Ascending aorta (tissue), 2 donors: ENCODE data around the gene IGDCC3. TPM values are rescaled to one million over a fixed set of nuclear protein-coding genes. Genes with fewer than 3 reads are reported as not detected.
"Not testable (repeated sequence)": the region's sequence is repeated elsewhere in the genome, so short reads cannot be mapped to it uniquely, and the experiment has no call there.

ENCODE experiments used
- DNase-seq, 2 donors: peaks; one replicate each; pipeline ENCODE4 v3.0.0-alpha.2; 2019; ENCODE audit warnings: low spot score in 2 of 2
- H3K27ac ChIP-seq, 2 donors: fragments of 200-600 bp; sonication (generic); one replicate each; pipeline ENCODE4 v1.5.1; 2016 to 2017; ENCODE audit warnings: mild to moderate bottlenecking in 1 of 2
- H3K27me3 ChIP-seq: fragments of 200-600 bp; sonication (generic); one replicate; pipeline ENCODE4 v1.5.1; 2017
- H3K36me3 ChIP-seq, 2 donors: fragments of 200-600 bp; sonication (generic); one replicate each; pipeline ENCODE4 v1.5.1; 2016
- H3K4me1 ChIP-seq, 2 donors: fragments of 200-600 bp; sonication (generic); one replicate each; pipeline ENCODE4 v1.5.1; 2016 to 2017; ENCODE audit warnings: mild to moderate bottlenecking in 1 of 2
- H3K4me3 ChIP-seq, 2 donors: fragments of 200-600 bp; sonication (generic); one replicate each; pipeline ENCODE4 v1.5.1; 2016 to 2017; ENCODE audit warnings: mild to moderate bottlenecking in 1 of 2
- H3K9me3 ChIP-seq, 2 donors: fragments of 200-600 bp; sonication (generic); one replicate each; pipeline ENCODE4 v1.5.1; 2016
- intact Hi-C: fragments of 100-400 bp; cut with DNase I; formaldehyde crosslinking; loops from one replicate; pipeline ENCODE4 v1.15.1; 2023
- total RNA-seq: library from RNA; depleted of rRNA; stranded (reverse); fragments of >200 nt; gene quantifications from one replicate; pipeline ENCODE4 v1.1.0, GENCODE V29; 2016
- TF ChIP-seq, protein P1 (sequence below), 3 experiments: fragments of 200-600 bp in 2 of 3; fragments of 450-650 bp in 1 of 3; sonication (generic) in 2 of 3; IDR thresholded peaks; one replicate each; pipeline ENCODE4 v1.5.1; 2016 to 2019; ENCODE audit warnings: antibody characterized with exemption in 3 of 3, mild to moderate bottlenecking in 1 of 3, moderate library complexity in 1 of 3

IGDCC3 gene
- total RNA-seq, 1 donor from 2014 or later: not detected

DNA sequence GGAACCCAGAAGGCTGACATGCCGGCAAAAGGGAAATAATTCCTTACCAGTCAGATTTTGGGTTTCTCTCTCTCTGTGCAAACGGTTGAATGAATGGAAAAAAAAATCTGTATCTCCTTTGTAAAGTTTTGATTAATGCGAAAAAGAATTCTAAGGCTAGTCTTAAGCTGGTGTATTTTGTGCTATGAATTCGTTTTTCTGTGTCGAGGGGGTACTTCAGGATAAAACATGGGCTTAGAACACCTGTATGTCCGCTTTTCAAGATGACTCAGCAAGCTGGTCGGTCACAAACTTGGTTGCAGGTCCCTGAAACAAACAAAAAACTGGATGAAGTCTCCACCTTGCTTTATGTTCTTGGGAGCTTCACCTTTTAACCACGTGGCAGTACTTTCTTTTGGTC is 28.5 kb downstream of the IGDCC3 start:
- intact Hi-C loops: no loop called here
- Histone ChIP-seq H3K27ac (no peak overlapping the region), H3K27me3 (no peaks in the 10 kb centered on the region), H3K36me3 (no peaks in the 10 kb centered on the region), H3K4me1 (no peaks in the 10 kb centered on the region), H3K9me3 (no peaks in the 10 kb centered on the region), H3K4me3 (no peak overlapping the region)
- TF ChIP-seq, protein P1, sequence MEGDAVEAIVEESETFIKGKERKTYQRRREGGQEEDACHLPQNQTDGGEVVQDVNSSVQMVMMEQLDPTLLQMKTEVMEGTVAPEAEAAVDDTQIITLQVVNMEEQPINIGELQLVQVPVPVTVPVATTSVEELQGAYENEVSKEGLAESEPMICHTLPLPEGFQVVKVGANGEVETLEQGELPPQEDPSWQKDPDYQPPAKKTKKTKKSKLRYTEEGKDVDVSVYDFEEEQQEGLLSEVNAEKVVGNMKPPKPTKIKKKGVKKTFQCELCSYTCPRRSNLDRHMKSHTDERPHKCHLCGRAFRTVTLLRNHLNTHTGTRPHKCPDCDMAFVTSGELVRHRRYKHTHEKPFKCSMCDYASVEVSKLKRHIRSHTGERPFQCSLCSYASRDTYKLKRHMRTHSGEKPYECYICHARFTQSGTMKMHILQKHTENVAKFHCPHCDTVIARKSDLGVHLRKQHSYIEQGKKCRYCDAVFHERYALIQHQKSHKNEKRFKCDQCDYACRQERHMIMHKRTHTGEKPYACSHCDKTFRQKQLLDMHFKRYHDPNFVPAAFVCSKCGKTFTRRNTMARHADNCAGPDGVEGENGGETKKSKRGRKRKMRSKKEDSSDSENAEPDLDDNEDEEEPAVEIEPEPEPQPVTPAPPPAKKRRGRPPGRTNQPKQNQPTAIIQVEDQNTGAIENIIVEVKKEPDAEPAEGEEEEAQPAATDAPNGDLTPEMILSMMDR (IDR thresholded peaks at IDR 0.05): no peak
- DNase-seq: no peak

DNA sequence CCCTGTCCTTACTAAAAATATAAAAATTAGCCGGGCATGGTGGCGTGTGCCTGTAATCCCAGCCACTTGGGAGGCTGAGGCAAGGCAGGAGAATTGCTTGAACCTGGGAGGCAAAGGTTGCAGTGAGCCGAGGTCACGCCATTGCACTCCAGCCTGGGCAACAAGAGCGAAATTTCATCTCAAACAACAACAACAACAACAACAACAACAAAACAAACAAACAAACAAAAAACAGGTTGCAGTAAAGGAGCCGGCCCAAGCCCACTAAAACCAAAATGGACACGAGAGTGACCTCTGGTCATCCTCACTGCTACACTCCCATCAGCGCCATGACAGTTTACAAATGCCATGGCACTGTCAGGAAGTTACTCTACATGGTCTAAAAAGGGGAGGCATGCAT is 30.0 kb downstream of the IGDCC3 start:
- DNase-seq, H3K27ac ChIP-seq, H3K36me3 ChIP-seq, H3K4me1 ChIP-seq, H3K4me3 ChIP-seq, H3K27me3 ChIP-seq, H3K9me3 ChIP-seq, intact Hi-C loops: not testable (repeated sequence)

DNA sequence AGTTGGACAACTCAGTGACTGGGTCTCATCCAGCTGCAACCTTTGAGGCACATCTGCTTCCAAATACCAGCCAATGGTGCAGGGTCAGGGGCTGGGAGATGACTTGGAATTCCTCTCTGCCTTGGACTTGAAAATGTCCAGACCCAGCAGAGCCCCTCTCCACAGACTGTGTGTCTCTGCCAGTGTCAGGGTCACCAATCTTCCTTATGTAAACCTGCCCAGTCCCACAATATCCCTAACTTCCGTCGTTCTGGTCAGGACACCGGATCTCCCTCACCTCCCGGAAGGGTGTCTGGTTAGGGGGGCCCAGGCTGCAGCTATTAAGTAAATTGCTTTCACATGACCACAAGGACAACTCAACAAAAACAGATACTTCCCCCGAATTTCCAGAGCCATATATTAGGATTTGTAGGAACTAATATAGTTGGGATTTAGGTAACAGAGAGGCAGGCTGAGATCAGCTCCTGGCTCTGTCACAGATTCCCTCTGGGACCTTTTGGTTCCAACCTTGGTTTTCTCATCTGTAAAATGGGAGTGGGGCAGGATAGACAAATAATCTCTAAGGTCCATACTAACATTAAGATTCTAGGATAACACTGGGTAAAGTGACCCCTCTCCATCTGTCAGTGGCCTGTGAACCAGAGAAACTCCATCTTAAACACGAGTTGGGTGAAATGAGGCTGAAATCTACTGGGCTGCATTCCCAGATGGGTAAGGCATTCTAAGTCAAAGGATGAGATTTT is 30.8 kb downstream of the IGDCC3 start:
- no peak for DNase-seq

DNA sequence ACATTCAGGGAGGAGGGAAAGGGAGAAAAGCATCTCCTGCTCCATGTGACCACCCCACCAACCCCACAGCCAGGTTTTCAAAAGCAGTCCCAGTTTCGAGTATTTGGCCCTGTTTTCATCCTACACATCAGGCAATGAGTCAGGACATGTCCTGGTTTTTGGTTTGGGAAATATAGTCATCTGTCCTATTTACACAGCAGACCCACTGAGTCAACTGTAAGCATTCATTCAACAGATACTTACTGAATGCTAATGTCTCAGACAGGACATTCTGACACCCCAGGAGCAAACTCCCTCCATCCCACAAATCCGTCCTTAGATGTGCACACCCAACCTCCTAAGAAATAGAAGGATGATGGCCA is 32.9 kb downstream of the IGDCC3 start:
- no peak for DNase-seq
- Histone ChIP-seq H3K9me3 (no peaks in the 10 kb centered on the region), H3K4me1 (no peaks in the 10 kb centered on the region), H3K36me3 (no peaks in the 10 kb centered on the region), H3K27ac (no peak overlapping the region), H3K4me3 (no peak overlapping the region), H3K27me3 (no peaks in the 10 kb centered on the region)
- intact Hi-C loops: no loop called here
- TF ChIP-seq, protein P1 (IDR thresholded peaks at IDR 0.05): no peak

More for the DNA sequence above, 30.8 kb downstream of the IGDCC3 start:
- no peak overlapping the region for H3K4me3 ChIP-seq
- H3K4me1 ChIP-seq: no peaks in the 10 kb centered on the region
- no peaks in the 10 kb centered on the region for H3K36me3 ChIP-seq
- no peaks in the 10 kb centered on the region for H3K9me3 ChIP-seq
- intact Hi-C loops: no loop called here
- no peak overlapping the region for H3K27ac ChIP-seq
- TF ChIP-seq, protein P1 (IDR thresholded peaks at IDR 0.05): no peak
- no peaks in the 10 kb centered on the region for H3K27me3 ChIP-seq

DNA sequence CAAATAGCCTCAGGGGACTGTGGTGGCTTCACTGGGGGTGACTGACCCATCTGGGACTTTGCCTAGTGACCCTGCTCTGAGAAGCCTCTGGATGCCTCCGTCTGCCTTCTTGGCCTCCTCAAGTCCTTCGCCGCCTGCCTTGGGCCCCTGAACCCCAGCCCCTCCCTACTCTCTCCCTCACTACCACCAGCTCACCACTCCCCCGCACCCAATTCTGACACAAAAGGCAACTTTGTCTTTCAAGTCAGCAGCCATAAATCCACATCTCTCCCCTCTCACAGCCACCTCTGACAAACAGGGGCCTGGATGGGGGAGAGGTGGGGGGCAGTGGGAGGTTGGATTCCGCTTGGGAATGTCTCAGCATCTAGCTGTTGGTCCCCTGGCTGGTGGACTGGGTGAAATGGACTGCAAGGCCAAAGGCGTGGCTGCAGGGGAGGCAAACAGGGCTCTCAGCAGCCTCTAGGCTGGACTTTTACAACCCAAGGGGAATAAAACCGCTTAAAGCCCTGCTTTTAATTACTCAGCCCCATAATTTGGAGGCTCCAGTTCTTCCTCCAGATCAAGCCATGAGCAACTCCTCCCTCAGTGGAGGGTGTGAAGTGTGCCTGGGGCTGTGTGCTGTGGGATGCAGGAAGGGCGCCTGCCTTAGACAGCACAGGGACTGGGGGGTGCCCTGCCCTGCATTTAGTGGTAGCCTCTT is 33.4 kb downstream of the IGDCC3 start:
- Histone ChIP-seq H3K27ac (no peak overlapping the region), H3K4me1 (no peaks in the 10 kb centered on the region), H3K4me3 (no peak overlapping the region), H3K27me3 (no peaks in the 10 kb centered on the region), H3K9me3 (no peaks in the 10 kb centered on the region), H3K36me3 (no peaks in the 10 kb centered on the region)
- TF ChIP-seq, protein P1 (IDR thresholded peaks at IDR 0.05): no peak
- no peak for DNase-seq
- intact Hi-C loops: no loop called here

DNA sequence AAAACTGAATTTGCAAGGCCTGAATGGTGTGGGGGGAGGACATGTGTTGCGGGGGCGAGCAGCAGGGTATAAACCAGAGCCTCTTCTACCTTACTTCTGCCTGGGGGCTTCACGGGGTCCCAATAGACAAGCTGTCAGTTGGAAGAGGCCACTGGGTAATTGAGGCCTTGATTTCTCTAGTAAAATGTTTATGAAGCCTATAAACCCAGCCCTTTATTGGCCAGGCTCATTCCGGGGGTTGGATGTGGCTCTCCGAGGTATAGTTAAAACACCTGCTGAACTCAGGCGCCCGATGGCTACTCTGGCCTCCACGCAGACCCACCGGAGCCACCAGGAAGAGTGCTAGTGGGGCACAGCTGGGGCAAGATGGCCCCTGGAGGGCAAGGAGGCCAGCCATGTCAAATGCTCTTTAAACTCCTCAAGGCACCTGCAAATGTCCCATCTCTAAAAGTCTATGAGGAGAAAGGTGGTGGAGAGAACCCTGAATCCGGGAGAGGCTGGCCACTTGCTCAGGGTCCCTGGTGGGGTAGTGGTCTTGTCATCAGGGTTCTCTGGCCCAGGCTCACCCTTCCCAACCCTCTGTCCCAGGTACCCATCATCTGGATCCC is 34.3 kb downstream of the IGDCC3 start:
- no peak for DNase-seq
- TF ChIP-seq, protein P1 (IDR thresholded peaks at IDR 0.05): no peak
- Histone ChIP-seq H3K4me3 (no peak overlapping the region), H3K4me1 (no peaks in the 10 kb centered on the region), H3K27ac (no peak overlapping the region), H3K27me3 (no peaks in the 10 kb centered on the region), H3K9me3 (no peaks in the 10 kb centered on the region), H3K36me3 (no peaks in the 10 kb centered on the region)
- intact Hi-C loops: no loop called here
